HG03060 (cell line): ENCODE measurements around the gene CACNA1D.
A peak's percentile ranks its signal among the peaks of the same experiment; 100 is the strongest.

Source experiments
- ATAC-seq: cut with Tn5 transposase; IDR thresholded peaks from one replicate; pipeline ENCODE4 v1.9.1; 2021; ENCODE audit warnings: low read depth, moderate number of reproducible peaks; ENCODE audit not compliant: unreplicated experiment

Gene CACNA1D

DNA sequence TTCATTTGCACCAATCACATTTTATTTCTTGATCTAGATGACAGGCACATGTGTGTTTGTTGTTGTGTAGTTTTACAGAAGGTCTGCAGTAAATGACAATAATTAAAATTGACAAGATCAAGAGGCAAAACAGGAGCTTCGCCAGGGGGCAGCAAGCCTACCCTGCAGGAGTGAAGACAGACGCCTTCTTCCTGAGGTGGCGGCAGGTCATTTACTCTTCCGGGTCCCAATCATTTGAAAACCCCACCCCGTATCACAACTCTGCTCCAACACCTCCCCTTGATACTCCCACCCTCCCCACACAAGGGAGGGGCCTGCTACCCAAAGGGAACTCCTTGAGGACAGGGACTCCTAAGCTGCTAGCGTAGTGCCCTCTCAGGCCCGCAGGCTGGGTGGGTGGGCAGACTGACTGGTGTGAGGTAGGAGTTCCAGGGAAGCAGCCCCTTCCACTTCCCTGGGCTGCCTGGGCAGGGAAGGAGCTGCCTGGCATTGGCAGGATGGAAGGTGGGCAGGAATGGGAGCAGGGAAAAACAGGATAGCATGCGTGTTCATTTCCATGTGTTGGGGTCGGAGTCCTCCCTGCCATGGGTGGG is 338.7 kb downstream of the CACNA1D start:
- no peak for ATAC-seq

GRCh38 chr3:53833700-53834099 is 339.3 kb downstream of the CACNA1D start:
- ATAC-seq: no peak

DNA sequence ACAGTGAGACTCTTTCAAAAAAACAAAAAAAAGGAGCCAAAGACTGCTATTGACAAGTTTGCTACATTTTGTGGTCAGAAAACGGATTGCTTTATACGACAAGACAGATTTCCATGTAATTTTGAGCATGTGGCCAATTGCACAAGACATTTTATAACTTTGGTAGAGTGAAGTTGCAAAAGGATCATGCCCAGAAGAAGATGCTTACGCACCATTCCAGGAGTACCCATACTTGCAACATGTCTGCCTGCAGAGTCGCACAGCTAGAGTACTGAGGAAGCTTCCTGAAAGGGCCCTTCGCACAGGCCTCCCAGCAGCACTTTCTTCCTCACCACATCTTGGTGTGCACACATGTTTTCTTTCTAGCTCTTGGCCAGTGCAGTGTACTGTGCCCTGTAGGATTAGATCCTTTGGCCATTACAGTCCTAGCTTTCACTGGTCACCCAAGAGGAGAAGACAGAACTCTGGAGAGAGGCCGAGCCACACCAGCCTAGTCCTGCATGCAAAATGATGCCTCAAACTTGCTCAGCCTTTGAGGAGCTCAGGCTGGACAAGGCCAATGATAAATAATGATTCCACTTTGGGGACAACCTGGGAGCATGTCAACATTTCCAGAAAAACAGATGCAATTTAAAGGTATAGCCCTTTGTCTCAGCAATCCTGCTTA is 340.2 kb downstream of the CACNA1D start:
- no peak for ATAC-seq

DNA sequence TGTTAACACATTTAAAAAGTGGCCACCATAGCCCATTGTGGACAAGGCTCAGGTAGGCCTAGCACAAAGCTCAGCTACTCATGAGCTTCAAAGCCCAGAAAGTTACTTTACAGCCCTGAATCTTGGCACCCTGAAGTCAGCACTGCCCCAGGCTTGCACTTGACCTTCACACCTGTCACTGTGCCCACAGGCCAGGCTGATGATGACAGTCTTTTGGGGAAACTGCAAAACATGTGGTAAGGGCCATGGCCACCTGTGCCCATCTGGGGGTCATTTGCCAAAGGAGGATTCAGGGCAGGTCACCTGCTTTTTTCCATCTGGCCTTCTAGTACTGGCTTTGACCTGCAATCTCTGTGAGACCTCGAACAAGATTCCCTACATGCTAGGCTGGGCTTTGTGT is 340.8 kb downstream of the CACNA1D start:
- no peak for ATAC-seq

- ATAC-seq: no peak
These were observed 341.9 kb downstream of the CACNA1D start for GRCh38 chr3:53836084-53836872.

DNA sequence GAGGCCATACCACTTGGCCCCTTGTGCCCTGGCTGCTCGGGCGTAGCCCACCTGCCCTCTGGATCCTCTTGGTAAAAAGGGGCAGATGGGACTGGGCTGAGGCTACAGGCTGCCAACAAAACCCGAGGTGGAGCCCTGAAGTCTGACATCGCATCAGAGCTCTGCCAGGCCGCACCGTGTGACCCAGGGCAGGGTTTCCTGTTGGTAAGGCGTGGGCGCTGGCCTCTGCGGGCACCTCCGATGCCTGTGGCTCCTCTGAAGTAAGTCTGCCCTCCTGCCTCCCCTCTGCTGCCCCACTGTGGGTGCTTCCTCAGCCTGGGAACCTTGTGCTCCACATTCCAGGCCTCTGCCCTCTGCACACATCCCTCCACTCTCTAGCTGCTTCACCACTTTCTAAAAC is 342.9 kb downstream of the CACNA1D start:
- ATAC-seq: no peak

DNA sequence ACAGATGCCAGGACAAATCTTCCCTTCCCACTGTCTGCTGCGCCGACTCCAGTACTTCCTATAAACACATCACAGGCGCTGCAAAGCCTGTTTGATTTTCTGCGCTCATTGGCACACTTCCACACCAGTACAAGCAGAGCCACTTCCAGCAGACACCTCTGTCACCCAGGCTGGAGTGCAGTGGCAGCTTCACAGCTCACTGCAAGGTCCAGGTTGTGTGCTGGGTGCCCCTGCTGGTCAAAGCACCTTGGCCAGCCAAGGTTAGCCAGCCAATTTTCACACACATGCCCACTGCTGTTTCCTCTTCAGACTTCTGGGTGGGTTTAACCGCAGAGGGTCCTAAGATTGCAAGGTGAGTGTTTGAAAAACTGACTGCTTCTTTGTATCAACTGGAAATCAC is 346.9 kb downstream of the CACNA1D start:
- no peak for ATAC-seq

DNA sequence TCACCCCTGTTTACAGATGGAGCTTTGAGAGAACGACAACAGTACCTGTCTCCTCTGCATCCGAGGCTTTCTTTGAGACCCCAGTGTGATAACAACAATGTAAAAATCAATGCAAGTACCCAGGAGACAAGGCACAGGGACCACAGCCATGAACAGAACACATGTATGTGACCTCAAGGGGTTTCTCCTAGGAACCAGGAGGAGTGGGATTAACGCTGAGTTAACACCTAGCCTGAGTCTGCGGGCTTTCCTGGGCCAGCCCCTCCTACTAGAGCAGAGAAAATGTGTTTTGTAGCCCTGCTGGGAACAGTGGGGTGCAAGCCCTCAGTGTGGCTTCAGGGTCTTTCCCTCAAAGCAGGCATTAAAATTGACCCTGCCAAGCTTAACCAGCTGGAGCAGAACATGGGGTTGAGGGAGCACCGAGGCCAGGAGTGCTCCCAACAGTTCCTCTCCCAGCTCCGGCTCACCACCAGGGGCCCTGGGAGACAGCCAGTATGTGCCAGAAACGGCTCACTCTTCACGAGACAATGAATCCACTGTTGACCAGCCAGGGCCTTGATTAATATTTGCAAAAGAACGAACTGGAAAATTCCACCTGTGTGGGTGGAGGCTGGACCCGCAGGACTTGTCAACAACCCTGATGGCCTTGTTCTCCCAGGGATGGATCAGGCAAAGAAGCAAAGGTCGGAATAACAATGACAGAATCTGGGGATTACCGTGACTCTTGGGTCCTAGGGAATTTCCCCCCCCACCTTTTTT is 348.2 kb downstream of the CACNA1D start:
- ATAC-seq: no peak

DNA sequence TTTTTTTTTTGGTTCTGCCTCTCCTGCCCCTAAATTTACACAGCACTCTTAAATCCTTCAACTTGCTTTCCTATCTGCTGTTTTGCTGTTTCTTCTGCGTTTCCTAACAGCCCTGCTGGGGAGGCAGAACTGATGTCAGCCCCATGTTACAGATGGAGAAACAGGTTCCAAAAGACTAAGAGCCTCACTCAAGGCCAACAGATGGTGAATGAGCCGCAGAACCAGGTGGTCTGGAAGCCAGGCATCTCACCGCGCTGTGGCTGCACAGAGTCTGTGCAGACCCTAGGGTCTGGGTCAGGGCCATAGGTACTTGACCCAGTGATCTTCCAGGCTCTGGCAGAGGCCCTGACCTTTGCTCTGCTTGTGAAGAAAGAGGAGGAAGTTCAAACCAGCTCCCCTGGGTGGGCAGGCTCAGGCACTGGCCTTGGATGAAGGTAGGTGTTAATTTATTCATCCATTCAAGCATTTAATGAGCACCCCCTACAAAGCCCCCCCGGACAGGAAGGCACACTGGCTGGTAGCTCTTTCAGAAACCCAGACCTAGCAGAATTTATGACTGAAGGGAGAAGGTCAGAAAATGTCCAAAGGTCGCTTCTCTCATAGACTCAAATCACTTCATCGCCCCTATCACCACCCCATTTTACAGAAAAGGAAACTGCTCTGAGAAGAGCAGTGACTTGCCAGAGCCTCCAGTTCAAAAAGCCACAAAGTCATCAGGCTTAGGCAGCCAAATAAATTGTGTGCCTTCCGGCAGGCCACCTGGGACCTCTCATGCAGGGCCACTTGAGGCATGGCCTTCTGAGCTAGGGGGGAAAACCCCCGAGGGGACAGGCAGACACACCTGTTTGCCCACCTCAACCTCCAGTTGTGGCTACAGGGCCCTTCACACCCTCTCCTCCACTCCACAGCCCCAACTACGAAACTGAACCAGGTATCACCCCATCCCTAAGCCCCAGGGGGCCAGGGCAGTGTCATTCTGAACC is 349.1 kb downstream of the CACNA1D start:
- ATAC-seq: peak; percentile 43

GRCh38 chr3:53844262-53845102 is 350.1 kb downstream of the CACNA1D start:
- ATAC-seq: no peak

DNA sequence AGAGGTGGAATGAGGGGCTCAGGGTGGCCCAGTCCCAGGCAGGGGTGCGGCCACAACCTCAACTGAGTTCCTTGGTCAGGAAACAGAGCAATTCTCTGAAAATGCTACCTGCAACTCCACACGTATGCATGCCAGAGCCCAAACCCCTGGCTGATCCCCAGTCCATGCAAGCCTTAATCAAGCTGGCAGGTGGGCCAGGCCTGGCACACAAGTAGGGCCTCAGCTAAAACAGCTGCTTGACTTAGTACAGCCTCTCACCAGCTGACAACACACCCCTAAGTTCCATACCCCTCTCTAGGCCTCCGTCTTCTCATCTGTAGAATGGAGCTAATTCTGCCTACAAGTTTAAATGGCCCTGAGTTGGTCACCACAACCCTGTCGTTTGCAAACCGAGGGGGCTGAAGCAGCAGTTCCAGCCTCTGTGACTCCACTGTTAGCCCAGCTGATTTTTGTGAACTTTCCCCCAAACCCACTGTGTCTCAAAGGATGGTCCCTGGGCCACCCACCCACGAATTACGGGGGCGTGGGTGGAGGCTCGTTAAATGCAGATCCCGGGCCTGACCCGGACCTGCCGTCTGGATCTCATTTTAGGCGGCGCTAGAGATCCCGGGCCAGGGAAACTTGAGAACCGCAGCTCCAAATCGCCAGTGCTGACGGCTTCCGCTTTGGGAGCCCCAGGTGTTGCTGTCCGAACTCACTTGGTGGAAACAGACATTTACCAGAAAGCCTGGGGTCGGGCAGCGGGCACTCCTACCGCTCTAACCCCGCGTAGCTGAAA is 350.9 kb downstream of the CACNA1D start:
- ATAC-seq: no peak

DNA sequence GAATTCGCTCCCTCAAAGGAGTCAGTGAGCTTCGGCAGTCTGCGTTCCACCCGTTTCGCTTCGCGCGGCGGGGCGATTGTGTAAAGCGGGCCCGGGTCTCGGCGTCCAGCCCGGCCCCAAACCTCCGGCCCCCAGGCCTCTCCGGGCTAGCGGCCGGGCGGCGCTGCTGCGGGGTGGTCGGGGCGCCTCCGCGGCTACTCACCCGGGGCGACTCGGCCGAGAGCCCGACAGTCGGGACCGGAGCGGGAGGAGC is 351.4 kb downstream of the CACNA1D start:
- ATAC-seq: no peak

- ATAC-seq: no peak
These were observed 351.9 kb downstream of the CACNA1D start, which contains the start of the genes CHDH and IL17RB for GRCh38 chr3:53846134-53846850. Gene CHDH (minus strand): TSS chr3:53846419. CDS start chr3:53824008, 22,411 bp downstream. Gene IL17RB (plus strand): TSS chr3:53846568. CDS start chr3:53846589, 21 bp downstream.

DNA sequence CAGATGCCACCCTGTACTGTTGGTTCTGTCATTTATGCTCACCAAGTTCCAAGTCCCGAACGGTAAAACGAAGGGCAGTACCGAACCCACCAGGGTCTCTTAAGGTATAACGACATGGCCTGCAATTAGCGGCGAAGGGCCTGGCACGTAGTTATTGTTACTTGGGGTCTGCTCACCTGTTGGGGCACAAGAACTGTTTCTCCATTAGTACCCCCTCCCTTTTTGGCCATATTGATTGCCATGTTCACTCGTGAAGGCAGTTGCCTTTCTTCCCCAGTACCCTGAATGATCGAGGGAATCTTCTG is 352.4 kb downstream of the CACNA1D start:
- ATAC-seq: no peak

GRCh38 chr3:53849916-53850315 is 355.5 kb downstream of the CACNA1D start:
- no peak for ATAC-seq

GRCh38 chr3:53850895-53851294 is 356.5 kb downstream of the CACNA1D start:
- ATAC-seq: no peak

GRCh38 chr3:53856964-53857363 is 362.6 kb downstream of the CACNA1D start:
- ATAC-seq: no peak
